NCI-H524 (cell line): ENCODE data around the gene POLD2.

Source experiments
- DNase-seq, 2 experiments: peaks; one replicate each; lab custom pipeline; 2025; lab: John Stamatoyannopoulos, UW

Gene POLD2

DNA sequence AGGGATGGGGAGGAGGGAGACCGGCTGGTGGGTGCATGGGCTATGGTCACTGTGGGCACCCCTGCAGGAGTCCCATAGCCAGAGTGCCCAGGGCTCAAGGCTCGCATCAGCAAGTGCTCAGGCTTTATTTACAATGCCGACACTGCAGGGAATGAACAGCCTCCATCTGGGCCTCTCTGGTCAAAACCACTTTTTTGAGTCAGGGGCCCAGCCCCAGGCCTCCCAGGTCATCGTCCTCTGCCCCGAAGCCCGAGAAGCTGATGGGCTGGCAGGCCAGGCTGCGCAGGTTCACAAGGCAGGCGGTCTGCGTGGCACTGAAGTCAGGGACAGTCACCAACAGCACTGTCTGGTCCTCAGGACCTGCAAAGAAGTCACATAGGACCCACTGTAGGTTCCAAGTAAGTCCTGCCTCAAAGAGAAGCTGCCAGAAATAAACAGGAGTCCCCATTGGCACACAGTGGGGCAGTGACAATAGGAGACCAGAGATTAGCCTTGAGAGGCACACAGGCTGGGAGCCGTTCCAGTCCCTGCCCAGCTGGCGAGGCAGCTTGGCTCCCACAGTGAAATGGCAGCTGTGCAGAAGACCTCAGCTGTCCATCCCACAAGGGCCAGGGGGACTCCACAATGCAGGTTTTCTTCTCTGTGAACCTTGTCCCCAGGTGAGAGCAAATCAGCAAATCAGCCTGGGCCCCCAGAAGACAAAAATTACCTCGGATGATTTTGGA lies 8.6 kb downstream of the POLD2 start:
- peak; percentile 21 to 57 for DNase-seq

DNA sequence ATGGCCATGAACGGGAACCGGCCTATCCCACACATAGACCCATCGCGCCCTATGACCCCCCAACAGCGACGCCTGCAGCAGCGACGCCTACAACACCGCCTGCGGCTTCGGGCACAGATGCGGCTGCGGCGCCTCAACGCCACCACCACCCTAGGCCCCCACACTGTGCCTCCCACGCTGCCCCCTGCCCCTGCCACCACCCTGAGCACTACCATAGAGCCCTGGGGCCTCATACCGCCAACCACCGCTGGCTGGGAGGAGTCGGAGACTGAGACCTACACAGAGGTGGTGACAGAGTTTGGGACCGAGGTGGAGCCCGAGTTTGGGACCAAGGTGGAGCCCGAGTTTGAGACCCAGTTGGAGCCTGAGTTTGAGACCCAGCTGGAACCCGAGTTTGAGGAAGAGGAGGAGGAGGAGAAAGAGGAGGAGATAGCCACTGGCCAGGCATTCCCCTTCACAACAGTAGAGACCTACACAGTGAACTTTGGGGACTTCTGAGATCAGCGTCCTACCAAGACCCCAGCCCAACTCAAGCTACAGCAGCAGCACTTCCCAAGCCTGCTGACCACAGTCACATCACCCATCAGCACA lies 9.5 kb downstream of the POLD2 start:
- DNase-seq = no peak

DNA sequence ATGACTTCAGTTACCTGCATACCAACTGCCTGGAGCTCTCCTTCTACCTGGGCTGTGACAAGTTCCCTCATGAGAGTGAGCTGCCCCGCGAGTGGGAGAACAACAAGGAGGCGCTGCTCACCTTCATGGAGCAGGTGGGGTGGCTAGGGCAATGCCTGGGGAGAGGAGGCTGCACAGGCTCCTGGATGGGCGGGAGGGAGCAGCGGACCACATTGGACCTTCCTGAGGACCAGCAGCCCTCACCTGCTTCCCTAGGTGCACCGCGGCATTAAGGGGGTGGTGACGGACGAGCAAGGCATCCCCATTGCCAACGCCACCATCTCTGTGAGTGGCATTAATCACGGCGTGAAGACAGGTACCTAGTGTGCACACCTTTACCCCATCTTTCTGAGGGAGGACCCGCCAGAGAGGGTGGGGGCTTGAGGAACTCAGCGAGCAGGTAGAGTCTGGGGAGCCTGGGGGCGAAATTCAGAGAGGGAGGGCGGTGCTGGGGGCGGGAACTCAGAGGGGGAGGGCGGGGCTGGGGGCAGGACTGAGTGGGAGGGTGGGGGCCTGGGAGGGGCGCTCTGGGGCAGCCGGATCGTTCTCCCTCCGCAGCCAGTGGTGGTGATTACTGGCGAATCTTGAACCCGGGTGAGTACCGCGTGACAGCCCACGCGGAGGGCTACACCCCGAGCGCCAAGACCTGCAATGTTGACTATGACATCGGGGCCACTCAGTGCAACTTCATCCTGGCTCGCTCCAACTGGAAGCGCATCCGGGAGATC lies 10.2 kb downstream of the POLD2 start:
- DNase-seq = no peak

DNA sequence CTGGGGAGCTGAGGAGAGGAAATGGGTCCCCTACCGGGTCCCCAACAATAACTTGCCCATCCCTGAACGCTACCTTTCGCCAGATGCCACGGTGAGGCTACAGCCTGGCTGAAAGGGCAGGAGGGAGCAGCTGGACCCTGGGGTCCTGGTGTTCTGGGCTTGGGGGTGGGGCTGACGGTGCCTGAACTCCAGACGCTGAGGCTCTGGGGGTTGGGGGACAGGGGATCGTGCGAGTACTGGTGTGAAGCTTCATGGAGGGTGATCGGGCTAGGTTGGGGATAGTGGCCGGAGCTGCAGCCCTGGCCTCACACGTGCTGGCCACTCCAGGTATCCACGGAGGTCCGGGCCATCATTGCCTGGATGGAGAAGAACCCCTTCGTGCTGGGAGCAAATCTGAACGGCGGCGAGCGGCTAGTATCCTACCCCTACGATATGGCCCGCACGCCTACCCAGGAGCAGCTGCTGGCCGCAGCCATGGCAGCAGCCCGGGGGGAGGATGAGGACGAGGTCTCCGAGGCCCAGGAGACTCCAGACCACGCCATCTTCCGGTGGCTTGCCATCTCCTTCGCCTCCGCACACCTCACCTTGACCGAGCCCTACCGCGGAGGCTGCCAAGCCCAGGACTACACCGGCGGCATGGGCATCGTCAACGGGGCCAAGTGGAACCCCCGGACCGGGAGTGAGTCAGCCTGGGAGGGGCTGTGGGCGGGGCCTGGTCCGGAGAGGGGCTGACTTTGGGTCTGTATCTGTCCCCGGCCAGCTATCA lies 10.9 kb downstream of the POLD2 start:
- no peak for DNase-seq

DNA sequence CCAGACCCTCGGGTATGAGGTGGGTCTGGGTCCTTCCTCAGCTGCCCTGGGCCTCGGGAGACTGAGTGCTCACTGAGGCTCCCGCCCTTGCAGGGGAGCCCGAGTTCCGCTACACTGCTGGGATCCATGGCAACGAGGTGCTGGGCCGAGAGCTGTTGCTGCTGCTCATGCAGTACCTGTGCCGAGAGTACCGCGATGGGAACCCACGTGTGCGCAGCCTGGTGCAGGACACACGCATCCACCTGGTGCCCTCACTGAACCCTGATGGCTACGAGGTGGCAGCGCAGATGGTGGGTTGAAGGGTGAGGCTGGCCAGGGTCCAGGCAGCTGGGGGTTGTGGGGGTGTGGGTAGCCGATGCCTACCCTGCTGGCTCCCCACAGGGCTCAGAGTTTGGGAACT lies 11.6 kb downstream of the POLD2 start:
- no peak for DNase-seq

DNA sequence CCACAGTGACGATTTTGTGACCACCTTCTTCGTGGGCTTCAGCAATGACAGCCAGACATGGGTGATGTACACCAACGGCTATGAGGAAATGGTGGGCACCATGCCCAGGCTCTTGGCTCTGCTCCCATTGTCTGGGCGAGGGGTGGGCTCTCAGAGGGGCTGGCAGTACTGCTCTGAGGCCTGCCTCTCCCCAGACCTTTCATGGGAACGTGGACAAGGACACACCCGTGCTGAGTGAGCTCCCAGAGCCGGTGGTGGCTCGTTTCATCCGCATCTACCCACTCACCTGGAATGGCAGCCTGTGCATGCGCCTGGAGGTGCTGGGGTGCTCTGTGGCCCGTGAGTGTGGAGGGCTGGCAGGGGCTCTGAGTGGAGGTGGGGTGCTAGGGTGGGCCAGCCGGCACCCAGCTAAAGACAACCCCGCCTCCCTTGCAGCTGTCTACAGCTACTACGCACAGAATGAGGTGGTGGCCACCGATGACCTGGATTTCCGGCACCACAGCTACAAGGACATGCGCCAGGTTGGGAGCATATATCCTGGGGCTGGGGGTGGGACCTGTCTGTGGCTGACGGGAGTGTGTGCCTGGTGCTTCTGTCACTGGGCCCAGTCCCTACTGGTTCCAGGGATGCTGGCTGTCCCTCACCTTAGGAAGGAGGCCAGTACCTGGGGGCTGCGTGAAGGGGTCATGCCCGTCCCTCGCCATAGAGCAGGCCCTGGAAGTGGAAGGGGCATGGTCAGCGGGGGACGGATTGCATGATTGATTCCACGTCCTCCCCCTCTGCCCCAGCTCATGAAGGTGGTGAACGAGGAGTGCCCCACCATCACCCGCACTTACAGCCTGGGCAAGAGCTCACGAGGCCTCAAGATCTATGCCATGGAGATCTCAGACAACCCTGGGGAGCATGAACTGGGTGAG lies 12.4 kb downstream of the POLD2 start:
- no peak for DNase-seq

DNA sequence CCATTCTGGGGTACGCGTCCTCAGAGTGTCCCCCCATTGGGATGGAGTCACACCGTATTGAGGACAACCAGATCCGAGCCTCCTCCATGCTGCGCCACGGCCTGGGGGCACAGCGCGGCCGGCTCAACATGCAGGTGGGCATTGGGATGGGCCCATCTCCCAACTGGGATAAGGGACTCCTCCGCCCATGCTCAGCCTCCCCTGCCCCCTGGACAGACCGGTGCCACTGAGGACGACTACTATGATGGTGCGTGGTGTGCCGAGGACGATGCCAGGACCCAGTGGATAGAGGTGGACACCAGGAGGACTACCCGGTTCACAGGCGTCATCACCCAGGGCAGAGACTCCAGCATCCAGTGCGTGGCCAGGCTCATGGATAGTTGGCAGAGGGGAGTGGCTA lies 13.4 kb downstream of the POLD2 start:
- DNase-seq = no peak

DNA sequence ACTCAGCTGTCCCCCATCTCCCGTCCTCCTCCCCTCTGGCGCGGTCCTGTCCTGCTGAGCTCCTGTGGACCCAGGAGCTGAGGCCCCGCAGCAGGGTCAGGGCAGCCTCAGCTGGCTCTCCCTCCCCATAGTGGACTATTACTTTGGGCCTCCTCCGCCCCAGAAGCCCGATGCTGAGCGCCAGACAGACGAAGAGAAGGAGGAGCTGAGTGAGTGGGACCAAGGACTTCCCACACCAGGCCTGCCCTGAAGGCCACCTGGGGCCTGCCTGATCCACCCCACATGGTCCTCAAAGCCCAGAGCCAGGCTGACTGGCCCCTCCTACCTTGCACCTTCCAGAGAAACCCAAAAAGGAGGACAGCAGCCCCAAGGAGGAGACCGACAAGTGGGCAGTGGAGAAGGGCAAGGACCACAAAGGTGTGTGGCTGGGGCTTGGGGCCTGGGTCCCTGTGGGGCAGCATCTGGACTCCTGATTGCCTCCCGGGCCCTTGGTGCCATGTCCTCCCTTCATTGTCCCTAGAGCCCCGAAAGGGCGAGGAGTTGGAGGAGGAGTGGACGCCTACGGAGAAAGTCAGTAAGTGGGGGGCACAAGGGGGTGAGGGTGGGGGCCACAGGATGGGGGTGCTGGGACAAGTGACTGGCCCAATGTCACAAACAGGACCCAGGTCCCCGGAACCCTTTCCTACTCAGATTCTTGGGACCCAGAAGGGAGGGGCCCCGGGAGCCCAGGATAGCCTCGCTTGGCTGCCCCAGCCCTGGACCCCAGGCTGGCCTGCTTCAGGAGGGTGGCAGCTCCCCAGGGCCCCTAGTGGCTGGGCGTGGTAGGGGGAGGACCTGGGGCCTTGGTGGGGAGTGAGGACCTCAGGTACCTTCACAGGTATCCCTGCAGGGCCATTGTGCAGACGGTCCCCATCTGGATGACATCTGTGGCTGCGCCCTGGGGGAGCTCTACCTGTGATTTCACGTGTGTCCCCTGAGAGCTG lies 14.3 kb downstream of the POLD2 start:
- no peak for DNase-seq

DNA sequence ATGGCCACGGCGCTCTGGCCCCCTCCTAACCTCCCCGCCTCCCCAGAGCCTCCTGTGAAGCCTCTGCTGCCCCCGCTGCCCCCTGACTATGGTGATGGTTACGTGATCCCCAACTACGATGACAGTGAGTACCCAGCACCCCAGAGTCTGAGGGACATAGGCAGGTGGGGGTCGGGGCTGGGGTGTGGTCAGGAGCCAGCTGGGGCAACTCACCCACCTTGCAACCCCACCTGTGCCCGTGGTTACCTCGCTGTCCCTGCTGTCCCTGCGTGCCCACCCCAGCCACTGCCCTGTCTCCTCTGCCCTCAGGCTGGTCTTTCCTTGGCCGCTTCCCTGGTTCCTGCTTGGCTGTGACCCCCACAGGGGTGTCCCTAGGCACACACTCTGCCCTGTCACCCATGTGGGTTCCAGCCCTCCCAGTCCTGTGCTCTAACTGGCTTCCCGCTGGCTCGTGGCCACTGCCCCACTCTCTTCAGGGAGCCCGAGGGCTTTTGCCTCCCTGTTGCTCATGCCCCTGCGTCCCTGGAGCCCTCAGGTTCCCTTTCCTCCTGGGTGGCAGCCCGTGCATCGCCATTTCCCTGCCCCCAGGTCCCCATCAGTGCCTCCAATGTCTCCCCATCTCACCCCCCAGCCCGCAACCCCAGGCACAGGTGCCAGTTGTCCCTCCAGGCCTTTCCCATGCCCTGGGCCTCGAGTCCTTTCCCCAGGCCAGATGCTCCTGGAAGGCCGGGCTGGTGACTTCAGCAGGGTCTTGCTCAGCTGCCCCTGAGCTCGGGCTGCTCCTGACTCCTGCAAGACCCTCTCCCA lies 15.2 kb downstream of the POLD2 start:
- no peak for DNase-seq

DNA sequence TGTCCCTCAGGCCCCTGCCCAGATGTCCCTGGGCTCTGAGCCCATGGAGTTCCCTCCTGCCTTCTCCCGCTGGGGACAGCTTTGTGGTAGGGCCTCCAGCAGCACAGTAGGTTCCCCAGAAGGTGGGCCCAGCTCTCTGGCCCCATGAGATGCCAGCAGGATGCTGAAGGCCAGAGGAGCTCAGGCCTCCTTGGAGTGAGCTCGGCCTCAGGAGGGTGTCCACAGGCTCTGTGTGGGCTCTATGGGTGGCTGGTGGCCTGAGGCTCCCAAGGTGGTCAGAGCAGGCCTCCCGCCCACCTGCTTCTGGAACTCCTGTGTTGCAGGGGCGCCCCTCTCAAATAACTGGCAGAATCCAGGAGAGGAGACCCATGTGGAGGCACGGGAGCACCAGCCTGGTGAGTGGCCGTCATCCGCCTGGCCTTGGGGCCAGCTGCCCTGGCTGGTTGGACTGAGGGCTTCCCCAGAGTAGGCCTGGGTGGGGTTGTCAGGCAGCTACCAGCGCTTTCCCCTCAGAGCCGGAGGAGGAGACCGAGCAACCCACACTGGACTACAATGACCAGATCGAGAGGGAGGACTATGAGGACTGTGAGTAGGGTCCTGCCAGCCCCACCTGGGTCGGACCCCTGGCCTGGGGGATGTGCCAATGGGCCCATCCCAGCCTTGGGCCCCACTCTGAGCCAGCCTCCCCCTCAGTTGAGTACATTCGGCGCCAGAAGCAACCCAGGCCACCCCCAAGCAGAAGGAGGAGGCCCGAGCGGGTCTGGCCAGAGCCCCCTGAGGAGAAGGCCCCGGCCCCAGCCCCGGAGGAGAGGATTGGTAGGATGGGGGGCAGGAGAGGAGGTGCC lies 16.0 kb downstream of the POLD2 start:
- DNase-seq = no peak

DNA sequence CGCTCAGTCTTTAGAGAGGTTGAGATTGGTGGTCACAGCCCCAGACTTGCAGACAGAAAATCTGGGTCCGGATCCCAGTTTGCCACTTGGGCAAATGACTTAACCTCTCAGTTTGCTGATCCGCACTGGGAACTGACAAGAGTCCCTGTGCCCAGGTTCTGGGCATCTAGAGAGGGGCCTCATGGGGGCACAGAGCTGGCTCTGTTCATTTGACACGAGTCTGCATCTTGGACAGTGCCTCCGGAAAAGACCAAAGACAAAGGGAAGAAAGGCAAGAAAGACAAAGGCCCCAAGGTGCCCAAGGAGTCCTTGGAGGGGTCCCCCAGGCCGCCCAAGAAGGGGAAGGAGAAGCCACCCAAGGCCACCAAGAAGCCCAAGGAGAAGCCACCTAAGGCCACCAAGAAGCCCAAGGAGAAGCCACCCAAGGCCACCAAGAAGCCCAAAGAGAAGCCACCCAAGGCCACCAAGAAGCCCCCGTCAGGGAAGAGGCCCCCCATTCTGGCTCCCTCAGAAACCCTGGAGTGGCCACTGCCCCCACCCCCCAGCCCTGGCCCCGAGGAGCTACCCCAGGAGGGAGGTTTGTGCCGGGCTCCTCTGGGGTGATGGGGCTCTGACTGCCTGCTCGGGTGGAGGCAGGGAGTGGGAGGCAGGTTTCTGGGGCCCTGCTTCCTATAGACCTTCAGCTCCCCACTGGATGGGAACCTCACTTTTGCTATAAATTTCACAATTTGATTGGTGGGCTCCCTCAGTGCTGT lies 16.9 kb downstream of the POLD2 start:
- DNase-seq = no peak

DNA sequence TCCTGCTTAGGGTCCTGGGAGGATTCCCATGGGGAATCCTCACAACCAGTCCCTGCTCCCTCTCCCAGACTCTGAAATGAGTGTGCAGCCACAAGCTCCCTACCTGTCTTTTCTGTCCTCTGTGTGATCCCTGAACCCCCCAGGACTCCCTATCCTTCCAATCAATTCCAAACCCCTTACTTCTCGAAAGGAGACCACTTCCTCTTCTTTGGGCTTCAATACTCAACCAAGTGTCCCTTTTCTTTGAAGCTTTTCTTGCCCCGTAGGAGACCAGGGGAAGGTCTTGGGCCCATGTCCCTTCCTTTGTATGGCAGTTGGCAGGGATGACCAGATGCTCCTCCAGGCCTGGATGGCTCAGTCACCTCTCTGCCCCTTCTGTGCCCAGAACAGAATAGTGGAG lies 17.5 kb downstream of the POLD2 start:
- no peak for DNase-seq

DNA sequence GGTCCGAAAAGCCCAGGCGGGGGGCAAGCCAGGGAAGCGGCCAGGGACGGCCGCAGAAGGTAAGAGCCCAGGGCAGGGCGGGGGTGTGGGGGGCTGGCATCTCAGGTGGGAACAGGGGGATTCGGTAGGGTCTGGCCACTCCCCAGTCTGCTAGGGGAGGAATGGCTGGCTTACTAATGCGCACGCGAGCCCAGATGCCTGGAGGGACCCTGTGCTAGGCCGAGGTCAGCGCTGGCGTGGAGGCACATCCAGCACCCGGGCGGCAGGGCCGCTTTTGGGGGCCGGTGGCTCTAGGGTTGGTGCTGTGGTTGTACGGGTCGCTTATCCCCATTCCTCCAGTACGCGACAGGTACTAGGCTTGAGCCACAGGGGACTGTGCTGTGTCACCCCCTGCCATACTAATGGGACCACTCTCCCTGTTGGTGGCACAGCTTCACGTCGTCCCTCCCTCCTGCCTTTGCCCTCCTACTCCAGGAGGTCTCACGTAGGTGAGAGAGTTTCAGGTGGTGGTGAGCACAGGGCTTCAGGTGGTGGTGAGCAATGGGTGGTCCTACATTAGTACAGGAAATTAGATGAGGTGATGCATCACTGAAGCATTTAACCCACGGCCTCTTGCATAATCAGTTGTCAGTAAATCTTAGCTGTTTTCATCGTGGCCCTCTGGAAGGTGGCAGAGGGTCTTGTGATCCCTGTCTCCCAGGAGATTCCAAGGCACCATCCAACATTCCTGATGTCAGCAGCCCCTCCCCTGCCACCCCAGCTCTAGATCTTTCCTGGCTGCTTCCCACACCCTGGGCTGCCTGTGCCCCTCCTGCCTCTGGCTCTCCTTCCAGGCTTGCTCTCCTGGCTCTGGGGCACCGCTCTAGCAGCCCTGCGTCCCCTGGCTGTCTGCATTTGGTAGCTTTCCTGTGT lies 18.2 kb downstream of the POLD2 start:
- DNase-seq = no peak

DNA sequence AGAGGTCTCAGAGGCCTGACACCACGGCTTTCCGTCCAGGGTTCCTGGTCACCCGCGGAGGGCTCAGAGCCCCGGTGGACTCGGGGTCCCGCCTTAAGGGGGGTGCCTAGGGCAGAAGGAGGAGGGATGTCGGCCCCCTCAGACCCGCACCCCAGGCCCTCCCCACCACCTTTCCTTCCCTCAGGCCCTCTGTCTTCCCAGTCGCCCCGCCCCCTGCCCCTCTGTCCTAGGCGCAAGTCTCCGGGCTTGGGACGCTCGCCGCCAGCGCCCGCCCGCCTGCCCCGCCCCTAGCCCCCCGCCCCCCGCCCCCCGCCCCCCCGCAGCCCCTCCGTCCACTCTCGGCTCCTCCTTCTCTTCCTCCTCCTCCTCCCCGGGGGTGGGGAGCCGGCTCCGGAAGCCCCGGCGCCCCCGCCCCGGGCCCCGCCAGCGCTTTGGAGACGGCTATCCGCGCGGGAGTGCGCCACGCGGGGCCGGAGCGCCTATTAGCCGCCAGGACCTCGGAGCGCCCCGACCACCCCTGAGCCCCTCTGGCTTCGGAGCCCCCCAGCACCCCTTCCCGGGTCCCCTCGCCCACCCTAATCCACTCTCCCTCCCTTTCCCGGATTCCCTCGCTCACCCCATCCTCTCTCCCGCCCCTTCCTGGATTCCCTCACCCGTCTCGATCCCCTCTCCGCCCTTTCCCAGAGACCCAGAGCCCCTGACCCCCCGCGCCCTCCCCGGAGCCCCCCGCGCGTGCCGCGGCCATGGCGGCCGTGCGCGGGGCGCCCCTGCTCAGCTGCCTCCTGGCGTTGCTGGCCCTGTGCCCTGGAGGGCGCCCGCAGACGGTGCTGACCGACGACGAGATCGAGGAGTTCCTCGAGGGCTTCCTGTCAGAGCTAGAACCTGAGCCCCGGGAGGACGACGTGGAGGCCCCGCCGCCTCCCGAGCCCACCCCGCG lies 19.2 kb downstream of the POLD2 start, which contains the start of gene AEBP1:
TSS of gene AEBP1 (plus strand) at position 423 of the 937 bp plus-strand sequence. CDS start at position 744, 321 bp downstream.
- DNase-seq = peak in 1 of 2 experiments; percentile 35

DNA sequence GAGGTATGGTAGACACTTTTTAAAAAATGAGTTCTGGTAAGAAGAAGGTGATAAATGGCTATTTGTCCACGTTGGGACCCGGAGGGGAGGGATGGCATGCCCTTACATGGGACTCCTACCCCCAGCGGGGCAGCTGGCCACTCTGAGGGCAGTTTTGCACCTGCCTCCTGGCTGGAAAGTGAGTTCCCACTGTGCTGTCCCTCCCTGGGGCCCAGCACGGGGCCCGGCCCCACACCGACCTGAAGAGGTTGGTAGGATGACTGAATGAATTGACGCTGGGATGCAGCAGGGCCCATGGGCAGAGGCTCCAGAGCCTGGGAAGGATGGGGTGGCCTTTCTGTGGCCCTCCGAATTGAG lies 19.8 kb downstream of the POLD2 start:
- DNase-seq = no peak
